ENCODE data around the gene VDAC1.

Gene VDAC1

GRCh38 chr5:133995883-133996563 is 8.8 kb downstream of the VDAC1 start:
- Histone ChIP-seq H3K27ac (no peak overlapping the region), H3K27me3 (ENCODE audit: insufficient read depth, low read depth) (no peaks in the 10 kb centered on the region), H3K36me3 (ENCODE audit: insufficient read depth) (no peaks in the 10 kb centered on the region), H4K20me1 (ENCODE audit: insufficient read depth) (peaks cover 74% of the 10 kb centered on the region), H3K4me2 (no peak overlapping the region), H3K79me2 (ENCODE audit: insufficient read depth, low read depth) (peaks cover 100% of the 10 kb centered on the region), H3K4me1 (ENCODE audit: low read depth, poor library complexity, severe bottlenecking) (peaks cover 65% of the 10 kb centered on the region), H2AFZ (ENCODE audit: low read depth) (no peak overlapping the region), H3K9ac (no peak overlapping the region), H3K4me3 (IDR thresholded peaks at IDR 0.05; ENCODE audit: insufficient read depth, low read depth, low read length) (no peak overlapping the region)
- no peak for TF ChIP-seq CTCF (conservative IDR thresholded peaks at IDR 0.05; ENCODE audit: low read depth, low read length)

- no peak overlapping the region for H3K9ac ChIP-seq
Measured at GRCh38 chr5:133995341-133995740, 9.4 kb downstream of the VDAC1 start.

GRCh38 chr5:133994990-133995333 is 9.8 kb downstream of the VDAC1 start:
- H3K4me2 ChIP-seq = no peak overlapping the region
- H3K4me1 ChIP-seq (ENCODE audit: low read depth, poor library complexity, severe bottlenecking) = peaks cover 56% of the 10 kb centered on the region
- H3K36me3 ChIP-seq (ENCODE audit: insufficient read depth) = peaks cover 9% of the 10 kb centered on the region; the same call in 1 of the 2 replicates
- H4K20me1 ChIP-seq (ENCODE audit: insufficient read depth) = peaks cover 68% of the 10 kb centered on the region
- no peak for TF ChIP-seq CTCF (conservative IDR thresholded peaks at IDR 0.05; ENCODE audit: low read depth, low read length)
- H2AFZ ChIP-seq (ENCODE audit: low read depth) = no peak overlapping the region
- H3K27ac ChIP-seq = no peak overlapping the region
- H3K27me3 ChIP-seq (ENCODE audit: insufficient read depth, low read depth) = no peaks in the 10 kb centered on the region
- no peak overlapping the region for H3K4me3 ChIP-seq (IDR thresholded peaks at IDR 0.05; ENCODE audit: insufficient read depth, low read depth, low read length)
- H3K79me2 ChIP-seq (ENCODE audit: insufficient read depth, low read depth) = peaks cover 94% of the 10 kb centered on the region
- no peak overlapping the region for H3K9ac ChIP-seq

More at GRCh38 chr5:133995341-133995740, 9.4 kb downstream of the VDAC1 start:
- H3K4me3 ChIP-seq (IDR thresholded peaks at IDR 0.05; ENCODE audit: insufficient read depth, low read depth, low read length) = no peak overlapping the region
- no peak overlapping the region for H3K4me2 ChIP-seq
- no peak overlapping the region for H2AFZ ChIP-seq (ENCODE audit: low read depth)
- no peaks in the 10 kb centered on the region for H3K27me3 ChIP-seq (ENCODE audit: insufficient read depth, low read depth)
- H3K36me3 ChIP-seq (ENCODE audit: insufficient read depth) = peaks cover 5% of the 10 kb centered on the region; the same call in 1 of the 2 replicates
- H3K79me2 ChIP-seq (ENCODE audit: insufficient read depth, low read depth) = peaks cover 98% of the 10 kb centered on the region
- peaks cover 71% of the 10 kb centered on the region for H4K20me1 ChIP-seq (ENCODE audit: insufficient read depth)
- H3K4me1 ChIP-seq (ENCODE audit: low read depth, poor library complexity, severe bottlenecking) = peaks cover 60% of the 10 kb centered on the region
- H3K27ac ChIP-seq = no peak overlapping the region
- TF ChIP-seq CTCF (conservative IDR thresholded peaks at IDR 0.05; ENCODE audit: low read depth, low read length) = no peak

GRCh38 chr5:133994297-133994989 is 10.3 kb downstream of the VDAC1 start:
- Histone ChIP-seq H3K27ac (no peak overlapping the region), H3K79me2 (ENCODE audit: insufficient read depth, low read depth) (peaks cover 89% of the 10 kb centered on the region), H3K4me3 (IDR thresholded peaks at IDR 0.05; ENCODE audit: insufficient read depth, low read depth, low read length) (no peak overlapping the region), H3K27me3 (ENCODE audit: insufficient read depth, low read depth) (no peaks in the 10 kb centered on the region), H3K36me3 (ENCODE audit: insufficient read depth) (peaks cover 9% of the 10 kb centered on the region; the same call in 1 of the 2 replicates), H3K9ac (no peak overlapping the region), H3K4me2 (no peak overlapping the region), H3K4me1 (ENCODE audit: low read depth, poor library complexity, severe bottlenecking) (peaks cover 55% of the 10 kb centered on the region), H4K20me1 (ENCODE audit: insufficient read depth) (peaks cover 62% of the 10 kb centered on the region), H2AFZ (ENCODE audit: low read depth) (no peak overlapping the region)
- no peak for TF ChIP-seq CTCF (conservative IDR thresholded peaks at IDR 0.05; ENCODE audit: low read depth, low read length)

Data from KMS-11 (cell line).